ENCODE measurements around the gene UCN. TPM values are rescaled to one million over a fixed set of nuclear protein-coding genes. Genes with fewer than 3 reads are reported as not detected.

UCN gene
- total RNA-seq, 1 donor from 2014 or later: 4.1 TPM

DNA sequence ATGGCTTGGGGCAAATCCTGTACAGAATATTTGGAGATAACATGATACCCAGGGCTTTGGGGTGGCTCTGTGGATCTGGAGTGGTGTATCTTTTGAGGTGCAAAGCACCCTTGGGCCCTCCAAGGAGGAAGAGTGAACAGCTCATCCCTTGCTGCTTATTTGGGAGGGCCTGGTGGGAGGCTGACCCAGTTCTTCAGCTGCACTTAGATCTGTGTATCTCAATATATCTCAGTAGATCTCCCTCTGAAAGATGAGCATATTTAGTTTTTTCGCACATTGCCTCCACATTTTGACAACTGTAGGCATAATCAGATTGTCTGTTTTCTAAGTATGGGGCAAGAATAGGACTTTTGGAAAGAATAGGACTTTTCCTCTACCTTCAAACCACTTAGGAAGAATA lies 23.2 kb downstream of the UCN start:
- Mint-ChIP-seq H3K27me3 (ENCODE audit: unreplicated experiment) (peaks cover 85% of the 10 kb centered on the region), H3K27ac (ENCODE audit: unreplicated experiment) (no peak overlapping the region), H3K4me1 (ENCODE audit: unreplicated experiment) (peaks cover under 1% of the 10 kb centered on the region), H3K4me3 (ENCODE audit: unreplicated experiment) (no peak overlapping the region), H3K9me3 (ENCODE audit: unreplicated experiment) (no peaks in the 10 kb centered on the region), H3K36me3 (ENCODE audit: unreplicated experiment) (no peaks in the 10 kb centered on the region)
- no peak for DNase-seq (ENCODE audit: extremely low spot score, unreplicated experiment)
- no peak for TF ChIP-seq CTCF (IDR thresholded peaks at IDR 0.05)

DNA sequence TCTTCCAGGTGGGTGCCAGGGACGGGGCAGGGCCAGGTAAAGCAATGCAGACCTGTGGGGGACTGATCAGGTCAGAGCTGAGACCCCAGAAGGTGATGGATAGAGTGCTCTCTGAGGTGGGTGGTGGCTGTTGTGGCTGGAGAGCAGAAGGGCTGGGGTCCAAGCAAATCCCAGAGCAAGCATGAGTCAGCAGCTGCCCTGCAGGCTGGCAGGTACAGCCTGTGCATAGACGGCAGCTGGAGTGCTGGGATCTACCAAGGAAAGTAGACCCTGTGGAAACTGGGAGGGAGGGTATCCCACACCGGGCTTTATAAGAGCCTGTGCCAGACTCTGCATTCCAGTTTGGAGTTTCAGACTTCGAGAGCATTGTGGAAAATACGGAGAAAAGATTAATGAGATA lies 25.4 kb downstream of the UCN start:
- TF ChIP-seq CTCF (IDR thresholded peaks at IDR 0.05): no peak

GRCh38 chr2:27281855-27282559 lies 26.2 kb downstream of the UCN start, which contains the start of gene TRIM54:
Gene TRIM54 (plus strand): TSS chr2:27282429. CDS start chr2:27282732, 303 bp downstream.
- Mint-ChIP-seq H3K27ac (ENCODE audit: unreplicated experiment) (no peak within 1 kb of the TSS), H3K4me3 (ENCODE audit: unreplicated experiment) (no peak within 1 kb of the TSS)

More for the DNA sequence above, 25.4 kb downstream of the UCN start:
- Mint-ChIP-seq H3K4me3 (ENCODE audit: unreplicated experiment) (no peak overlapping the region), H3K9me3 (ENCODE audit: unreplicated experiment) (no peaks in the 10 kb centered on the region), H3K4me1 (ENCODE audit: unreplicated experiment) (peaks cover 2% of the 10 kb centered on the region), H3K27me3 (ENCODE audit: unreplicated experiment) (peaks cover 79% of the 10 kb centered on the region), H3K36me3 (ENCODE audit: unreplicated experiment) (no peaks in the 10 kb centered on the region), H3K27ac (ENCODE audit: unreplicated experiment) (no peak overlapping the region)
- DNase-seq (ENCODE audit: extremely low spot score, unreplicated experiment): no peak

GRCh38 chr2:27281442-27281841 lies 26.8 kb downstream of the UCN start:
- Mint-ChIP-seq H3K4me1 (ENCODE audit: unreplicated experiment) (peaks cover 2% of the 10 kb centered on the region), H3K36me3 (ENCODE audit: unreplicated experiment) (no peaks in the 10 kb centered on the region), H3K27me3 (ENCODE audit: unreplicated experiment) (peaks cover 76% of the 10 kb centered on the region), H3K4me3 (ENCODE audit: unreplicated experiment) (no peak overlapping the region), H3K9me3 (ENCODE audit: unreplicated experiment) (no peaks in the 10 kb centered on the region), H3K27ac (ENCODE audit: unreplicated experiment) (no peak overlapping the region)
- no peak for TF ChIP-seq CTCF (IDR thresholded peaks at IDR 0.05)
- DNase-seq (ENCODE audit: extremely low spot score, unreplicated experiment): no peak

More at GRCh38 chr2:27281855-27282559, 26.2 kb downstream of the UCN start, which contains the start of gene TRIM54:
- peaks cover 78% of the 10 kb centered on the region for H3K27me3 Mint-ChIP-seq (ENCODE audit: unreplicated experiment)
- H3K9me3 Mint-ChIP-seq (ENCODE audit: unreplicated experiment): no peaks in the 10 kb centered on the region
- no peaks in the 10 kb centered on the region for H3K36me3 Mint-ChIP-seq (ENCODE audit: unreplicated experiment)
- peaks cover 2% of the 10 kb centered on the region for H3K4me1 Mint-ChIP-seq (ENCODE audit: unreplicated experiment)
- no peak for TF ChIP-seq CTCF (IDR thresholded peaks at IDR 0.05)
- DNase-seq (ENCODE audit: extremely low spot score, unreplicated experiment): no peak

GRCh38 chr2:27280826-27281225 lies 27.4 kb downstream of the UCN start:
- H3K36me3 Mint-ChIP-seq (ENCODE audit: unreplicated experiment): no peaks in the 10 kb centered on the region
- H3K27ac Mint-ChIP-seq (ENCODE audit: unreplicated experiment): no peak overlapping the region
- H3K4me1 Mint-ChIP-seq (ENCODE audit: unreplicated experiment): peaks cover 2% of the 10 kb centered on the region
- peaks cover 78% of the 10 kb centered on the region for H3K27me3 Mint-ChIP-seq (ENCODE audit: unreplicated experiment)
- DNase-seq (ENCODE audit: extremely low spot score, unreplicated experiment): no peak
- H3K9me3 Mint-ChIP-seq (ENCODE audit: unreplicated experiment): no peaks in the 10 kb centered on the region
- no peak for TF ChIP-seq CTCF (IDR thresholded peaks at IDR 0.05)
- no peak overlapping the region for H3K4me3 Mint-ChIP-seq (ENCODE audit: unreplicated experiment)

All from osteocyte (in vitro differentiated cells).